ENCODE measurements around the gene DCAF8.

DCAF8 gene

DNA sequence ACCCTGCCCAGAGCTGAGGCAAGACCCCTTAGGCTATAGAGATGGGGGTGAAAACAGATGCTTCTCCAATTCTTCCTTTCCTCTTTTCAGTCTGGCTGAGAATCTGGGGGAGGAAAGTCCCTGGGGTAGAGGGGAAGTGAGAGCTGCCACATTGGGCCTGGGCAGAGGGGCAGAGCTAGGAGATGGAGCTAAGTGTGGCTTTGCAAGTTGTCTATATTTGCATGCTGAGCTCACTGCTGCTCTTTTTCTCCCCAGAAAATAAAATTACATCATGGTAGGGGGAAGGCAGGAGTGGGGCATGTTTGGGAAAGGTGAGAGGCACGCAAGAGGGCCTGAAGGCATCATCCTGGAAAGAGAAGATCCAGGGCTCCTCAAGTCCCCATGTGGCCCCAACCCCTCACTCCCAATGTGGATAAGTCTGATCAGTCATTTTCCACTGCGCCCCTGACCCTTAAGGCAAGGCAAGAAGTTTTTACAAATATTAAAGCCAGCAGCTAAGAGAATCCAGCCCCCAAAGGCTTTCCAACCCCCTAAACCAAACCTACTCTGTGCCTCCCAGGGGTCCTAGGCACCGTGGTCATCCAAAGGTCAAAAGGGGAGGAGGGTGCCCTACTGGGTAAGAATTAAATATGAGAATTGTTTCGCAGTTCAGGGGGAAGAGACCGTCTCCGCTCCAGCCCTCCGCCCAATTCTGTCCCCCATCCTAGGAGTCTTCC lies 57.7 kb downstream of the DCAF8 start:
- Histone ChIP-seq H3K79me2 (ENCODE audit: insufficient read depth, low read length) (peaks cover 10% of the 10 kb centered on the region), H3K4me3 (ENCODE audit: low read length, poor library complexity, severe bottlenecking) (peak overlapping the region; percentile 97), H3F3A (ENCODE audit: low read depth) (no peaks in the 10 kb centered on the region), H3K4me1 (ENCODE audit: insufficient read depth, low read length, poor library complexity, severe bottlenecking) (peaks cover 28% of the 10 kb centered on the region), H3K9me2 (replicated peaks; ENCODE audit: low read depth, low read length) (no peaks in the 10 kb centered on the region), H3K9ac (ENCODE audit: low read depth, low read length, poor library complexity, severe bottlenecking) (peak overlapping the region; percentile 50), H3K4me2 (ENCODE audit: low read depth, low read length, poor library complexity, severe bottlenecking) (peak overlapping the region; percentile 67), H3K36me3 (ENCODE audit: insufficient read depth, low read length) (no peaks in the 10 kb centered on the region), H3K27me3 (ENCODE audit: insufficient read depth, low read length, poor library complexity, severe bottlenecking) (no peaks in the 10 kb centered on the region), H2AFZ (ENCODE audit: low read length) (peak overlapping the region; percentile 95), H4K20me1 (ENCODE audit: insufficient read depth, low read length, poor library complexity, severe bottlenecking) (peaks cover 5% of the 10 kb centered on the region), H3K9me3 (ENCODE audit: insufficient read depth, low read depth, low read length) (no peaks in the 10 kb centered on the region)
- TF ChIP-seq EZH2phosphoT487 (IDR thresholded peaks at IDR 0.05; ENCODE audit: borderline replicate concordance) = no peak
- TF ChIP-seq, protein P1, sequence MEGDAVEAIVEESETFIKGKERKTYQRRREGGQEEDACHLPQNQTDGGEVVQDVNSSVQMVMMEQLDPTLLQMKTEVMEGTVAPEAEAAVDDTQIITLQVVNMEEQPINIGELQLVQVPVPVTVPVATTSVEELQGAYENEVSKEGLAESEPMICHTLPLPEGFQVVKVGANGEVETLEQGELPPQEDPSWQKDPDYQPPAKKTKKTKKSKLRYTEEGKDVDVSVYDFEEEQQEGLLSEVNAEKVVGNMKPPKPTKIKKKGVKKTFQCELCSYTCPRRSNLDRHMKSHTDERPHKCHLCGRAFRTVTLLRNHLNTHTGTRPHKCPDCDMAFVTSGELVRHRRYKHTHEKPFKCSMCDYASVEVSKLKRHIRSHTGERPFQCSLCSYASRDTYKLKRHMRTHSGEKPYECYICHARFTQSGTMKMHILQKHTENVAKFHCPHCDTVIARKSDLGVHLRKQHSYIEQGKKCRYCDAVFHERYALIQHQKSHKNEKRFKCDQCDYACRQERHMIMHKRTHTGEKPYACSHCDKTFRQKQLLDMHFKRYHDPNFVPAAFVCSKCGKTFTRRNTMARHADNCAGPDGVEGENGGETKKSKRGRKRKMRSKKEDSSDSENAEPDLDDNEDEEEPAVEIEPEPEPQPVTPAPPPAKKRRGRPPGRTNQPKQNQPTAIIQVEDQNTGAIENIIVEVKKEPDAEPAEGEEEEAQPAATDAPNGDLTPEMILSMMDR (conservative IDR thresholded peaks at IDR 0.05; ENCODE audit: low read length) = no peak

DNA sequence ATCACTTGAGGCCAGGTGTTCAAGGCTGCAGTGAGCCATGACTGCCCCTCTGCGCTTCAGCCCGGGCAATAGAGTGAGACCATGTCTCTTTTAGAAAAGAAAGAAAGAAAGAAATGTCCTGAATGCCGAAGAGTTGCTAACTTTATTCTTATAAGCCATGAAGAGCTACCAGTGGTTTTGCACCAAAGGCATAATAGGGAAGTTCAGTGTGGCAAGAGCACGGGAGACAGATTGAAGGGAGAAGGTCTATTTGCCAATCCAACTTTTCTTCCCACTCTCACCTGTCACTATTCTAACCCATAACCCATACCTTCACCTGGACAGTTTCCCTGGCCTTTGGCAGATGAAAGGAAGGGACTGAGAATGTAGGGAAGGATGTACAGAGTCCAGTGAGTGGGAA lies 61.6 kb downstream of the DCAF8 start:
- no peaks in the 10 kb centered on the region for H3F3A ChIP-seq (ENCODE audit: low read depth)
- H3K79me2 ChIP-seq (ENCODE audit: insufficient read depth, low read length) = peaks cover 5% of the 10 kb centered on the region
- H3K9me3 ChIP-seq (ENCODE audit: insufficient read depth, low read depth, low read length) = no peaks in the 10 kb centered on the region
- H3K4me2 ChIP-seq (ENCODE audit: low read depth, low read length, poor library complexity, severe bottlenecking) = no peak overlapping the region
- no peak overlapping the region for H3K4me3 ChIP-seq (ENCODE audit: low read length, poor library complexity, severe bottlenecking)
- no peaks in the 10 kb centered on the region for H3K36me3 ChIP-seq (ENCODE audit: insufficient read depth, low read length)
- no peaks in the 10 kb centered on the region for H3K27me3 ChIP-seq (ENCODE audit: insufficient read depth, low read length, poor library complexity, severe bottlenecking)
- H3K4me1 ChIP-seq (ENCODE audit: insufficient read depth, low read length, poor library complexity, severe bottlenecking) = peaks cover 9% of the 10 kb centered on the region
- no peak overlapping the region for H3K9ac ChIP-seq (ENCODE audit: low read depth, low read length, poor library complexity, severe bottlenecking)
- H4K20me1 ChIP-seq (ENCODE audit: insufficient read depth, low read length, poor library complexity, severe bottlenecking) = peaks cover 2% of the 10 kb centered on the region
- TF ChIP-seq, protein P1 (conservative IDR thresholded peaks at IDR 0.05; ENCODE audit: low read length) = no peak
- TF ChIP-seq EZH2phosphoT487 (IDR thresholded peaks at IDR 0.05; ENCODE audit: borderline replicate concordance) = no peak
- H3K9me2 ChIP-seq (replicated peaks; ENCODE audit: low read depth, low read length) = no peaks in the 10 kb centered on the region
- no peak overlapping the region for H2AFZ ChIP-seq (ENCODE audit: low read length)

DNA sequence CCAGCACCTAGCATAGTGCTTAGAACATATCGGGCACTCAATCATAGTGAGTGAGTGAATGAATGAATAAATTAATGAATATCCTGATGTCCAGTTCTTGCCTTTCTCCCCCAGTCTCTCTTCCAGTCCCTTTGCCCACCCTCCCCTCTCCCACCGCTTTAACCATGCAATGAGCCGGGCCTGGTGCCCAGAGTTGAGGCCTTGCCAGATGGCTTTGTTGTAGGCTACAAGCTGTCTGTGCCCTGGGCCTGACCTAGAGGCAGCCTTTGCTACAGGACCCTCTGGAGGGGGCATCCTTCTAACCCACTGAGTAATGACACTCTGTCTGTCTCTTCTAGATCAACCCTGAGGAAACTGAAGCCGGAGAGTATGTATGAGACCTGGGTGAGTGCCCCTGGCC lies 65.1 kb downstream of the DCAF8 start:
- no peak overlapping the region for H2AFZ ChIP-seq (ENCODE audit: low read length)
- H3K36me3 ChIP-seq (ENCODE audit: insufficient read depth, low read length) = no peaks in the 10 kb centered on the region
- no peak overlapping the region for H3K9ac ChIP-seq (ENCODE audit: low read depth, low read length, poor library complexity, severe bottlenecking)
- H3K4me1 ChIP-seq (ENCODE audit: insufficient read depth, low read length, poor library complexity, severe bottlenecking) = no peaks in the 10 kb centered on the region
- no peak overlapping the region for H3K4me2 ChIP-seq (ENCODE audit: low read depth, low read length, poor library complexity, severe bottlenecking)
- H3K9me2 ChIP-seq (replicated peaks; ENCODE audit: low read depth, low read length) = no peaks in the 10 kb centered on the region
- H3K27me3 ChIP-seq (ENCODE audit: insufficient read depth, low read length, poor library complexity, severe bottlenecking) = no peaks in the 10 kb centered on the region
- no peak for TF ChIP-seq EZH2phosphoT487 (IDR thresholded peaks at IDR 0.05; ENCODE audit: borderline replicate concordance)
- TF ChIP-seq, protein P1 (conservative IDR thresholded peaks at IDR 0.05; ENCODE audit: low read length) = no peak
- no peaks in the 10 kb centered on the region for H3K79me2 ChIP-seq (ENCODE audit: insufficient read depth, low read length)
- H4K20me1 ChIP-seq (ENCODE audit: insufficient read depth, low read length, poor library complexity, severe bottlenecking) = no peaks in the 10 kb centered on the region
- H3K4me3 ChIP-seq (ENCODE audit: low read length, poor library complexity, severe bottlenecking) = no peak overlapping the region
- no peaks in the 10 kb centered on the region for H3F3A ChIP-seq (ENCODE audit: low read depth)
- H3K9me3 ChIP-seq (ENCODE audit: insufficient read depth, low read depth, low read length) = no peaks in the 10 kb centered on the region

All from Loucy (cell line).